Measurements from ENCODE around the gene GJA1.

The GJA1 gene

DNA sequence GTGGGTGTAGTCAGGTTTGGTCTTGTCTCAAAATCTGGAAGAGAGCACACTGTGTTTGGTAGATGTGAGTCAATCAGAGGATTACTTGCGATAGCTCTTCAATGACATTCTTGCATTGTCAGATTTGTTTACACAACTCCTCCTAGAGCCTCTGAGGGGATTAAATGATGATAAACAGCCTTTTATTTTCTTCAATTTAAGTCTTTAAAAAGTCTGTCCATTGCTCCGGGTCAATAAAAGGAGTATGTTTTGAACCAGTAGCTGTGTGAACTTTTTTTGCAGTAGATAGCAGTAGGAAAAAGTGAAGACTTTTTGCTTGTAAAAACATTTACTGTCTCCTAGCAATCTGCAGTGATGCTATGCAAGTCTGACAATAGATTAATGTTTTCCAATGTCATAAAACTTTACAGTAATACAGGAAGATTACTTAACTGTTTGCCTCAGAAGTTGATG lies 49.9 kb downstream of the GJA1 start:
- DNase-seq (ENCODE audit: low read depth): no peak

DNA sequence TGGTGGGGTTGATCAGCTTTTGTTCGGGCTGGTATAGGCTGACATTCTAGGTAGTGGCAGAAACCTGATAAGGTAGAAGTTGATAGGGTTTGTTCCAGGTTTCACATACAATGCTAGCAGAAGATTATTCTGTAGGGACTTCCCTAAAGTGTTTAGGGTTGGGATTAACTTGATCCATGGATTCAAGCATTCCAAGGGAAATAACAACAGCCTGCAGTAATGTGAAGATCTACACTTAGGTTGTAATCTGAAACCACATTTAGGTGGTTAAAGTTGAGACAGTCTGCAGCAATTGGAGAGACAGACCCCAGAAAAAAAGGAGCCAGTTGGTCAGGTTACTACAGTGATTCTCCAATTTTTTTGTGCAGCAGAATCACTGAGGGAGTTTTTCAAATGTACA lies 56.1 kb downstream of the GJA1 start:
- DNase-seq (ENCODE audit: low read depth): no peak

DNA sequence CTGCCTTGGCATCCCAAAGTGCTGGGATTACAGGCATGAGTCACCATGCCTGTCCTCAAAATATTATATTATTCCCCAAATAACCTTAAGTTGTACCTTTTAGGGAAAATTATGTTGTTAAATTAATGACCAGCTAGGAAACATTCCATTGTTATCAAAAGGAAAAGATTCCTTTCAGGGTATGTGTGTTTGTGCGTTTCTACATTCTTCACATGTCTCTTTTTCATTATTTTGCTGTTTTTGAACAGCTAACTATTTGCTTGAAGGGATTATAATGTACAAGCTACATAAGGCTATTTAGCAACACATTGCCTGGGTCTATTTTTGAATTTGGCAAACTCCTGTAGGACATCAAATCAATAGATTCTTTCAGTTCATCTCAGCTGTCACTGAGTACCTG lies 57.1 kb downstream of the GJA1 start:
- DNase-seq (ENCODE audit: low read depth): no peak

DNA sequence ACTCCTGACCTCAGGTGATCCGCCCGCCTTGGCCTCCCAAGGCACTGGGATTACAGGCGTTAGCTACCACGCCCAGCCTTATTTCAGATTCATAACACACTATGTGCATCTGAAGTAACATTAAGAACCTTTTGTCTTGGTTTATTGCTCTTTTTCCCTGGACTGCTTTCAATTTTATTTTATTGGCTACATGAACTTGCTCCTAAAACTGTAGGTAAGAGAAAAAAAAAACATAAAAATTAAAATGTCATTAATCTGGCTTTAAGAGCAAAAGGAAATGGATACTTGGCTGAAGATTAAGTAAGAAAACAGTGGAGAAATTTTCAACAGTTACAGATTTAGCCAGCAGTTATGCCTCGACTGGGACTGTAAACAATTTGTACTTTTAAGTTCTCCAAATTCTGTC lies 62.5 kb downstream of the GJA1 start:
- no peak for DNase-seq (ENCODE audit: low read depth)

DNA sequence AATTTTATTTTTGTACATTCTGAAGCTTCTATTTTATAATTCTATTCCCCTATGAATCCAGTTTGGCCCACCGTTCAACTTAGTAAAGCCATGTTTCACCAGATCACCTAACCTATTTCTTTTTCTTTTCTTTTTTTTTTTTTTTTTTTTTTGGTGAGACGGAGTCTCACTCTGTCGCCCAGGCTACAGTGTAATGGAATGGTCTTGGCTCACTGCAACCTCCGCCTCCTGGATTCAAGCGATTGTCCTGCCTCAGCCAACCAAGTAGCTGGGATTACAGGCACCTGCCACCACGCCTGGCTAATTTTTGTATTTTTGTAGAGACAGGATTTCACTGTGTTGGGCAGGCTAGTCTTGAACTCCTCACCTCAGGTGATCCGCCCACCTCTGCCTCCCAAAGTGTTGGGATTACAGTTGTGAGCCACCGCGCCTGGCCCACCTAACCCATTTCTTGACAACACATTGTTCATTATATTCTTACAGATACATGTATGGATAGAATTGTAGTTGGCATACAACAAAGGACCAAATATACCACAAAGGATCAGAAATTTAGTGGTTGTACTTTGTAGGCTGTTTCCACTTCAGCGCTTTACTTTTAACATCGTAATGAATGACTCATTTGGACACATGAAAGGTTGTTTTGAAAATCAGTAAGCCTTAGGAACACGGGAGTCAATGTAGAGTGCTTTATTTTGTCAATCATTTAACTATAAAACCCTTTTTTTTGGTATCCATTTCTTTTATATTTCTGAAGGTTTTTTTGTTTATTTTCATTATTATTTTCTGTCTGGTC lies 63.2 kb downstream of the GJA1 start:
- DNase-seq (ENCODE audit: low read depth): no peak

All from stimulated activated CD8-positive, alpha-beta memory T cell treated with anti-CD3 and anti-CD28 coated beads, Interleukin-15, amount 100 ng/mL, for 1 hour (primary cell).